Astrocyte (in vitro differentiated cells and primary cell): ENCODE measurements around the gene CDKAL1. TPM values are rescaled to one million over a fixed set of nuclear protein-coding genes. Genes with fewer than 3 reads are reported as not detected.

Experiments used
- DNase-seq: peaks from one replicate; pipeline ENCODE4 v3.0.0-alpha.2; 2010; ENCODE audit warnings: low read depth
- FAIRE-seq: peaks from 2 replicates; lab custom pipeline; 2011; peaks lifted over from hg19 to GRCh38; lab: Jason Lieb, UNC
- H2AFZ ChIP-seq: 2 replicates; pipeline ENCODE4 v1.6.0; 2012; ENCODE audit warnings: low read depth, low read length, inconsistent platforms
- H3K27ac ChIP-seq: 2 replicates; pipeline ENCODE4 v1.5.1; 2011; ENCODE audit warnings: low read depth, low read length, inconsistent platforms
- H3K27me3 ChIP-seq: 2 replicates; pipeline ENCODE4 v1.6.0; 2011; ENCODE audit warnings: low read length, inconsistent platforms; ENCODE audit not compliant: insufficient read depth
- H3K36me3 ChIP-seq: 2 replicates; pipeline ENCODE4 v1.5.1; 2011; ENCODE audit warnings: low read length, inconsistent platforms; ENCODE audit not compliant: insufficient read depth
- H3K4me1 ChIP-seq: 2 replicates; pipeline ENCODE4 v1.5.1; 2011; ENCODE audit warnings: low read length, inconsistent platforms; ENCODE audit not compliant: insufficient read depth
- H3K4me2 ChIP-seq: 2 replicates; pipeline ENCODE4 v1.6.0; 2012; ENCODE audit warnings: low read length, inconsistent platforms
- H3K4me3 ChIP-seq: 2 replicates; pipeline ENCODE4 v1.5.1; 2011; ENCODE audit warnings: low read depth, mild to moderate bottlenecking, low read length, inconsistent platforms; ENCODE audit not compliant: insufficient read depth
- H3K79me2 ChIP-seq: 2 replicates; pipeline ENCODE4 v1.6.0; 2012; ENCODE audit warnings: mild to moderate bottlenecking, low read length, inconsistent platforms; ENCODE audit not compliant: insufficient read depth
- H3K9ac ChIP-seq: 2 replicates; pipeline ENCODE4 v1.6.0; 2012; ENCODE audit warnings: mild to moderate bottlenecking, low read length, inconsistent platforms
- H3K9me3 ChIP-seq: 2 replicates; pipeline ENCODE4 v1.5.1; 2012; ENCODE audit warnings: low read depth, mild to moderate bottlenecking, low read length, inconsistent platforms; ENCODE audit not compliant: insufficient read depth
- H4K20me1 ChIP-seq: 2 replicates; pipeline ENCODE4 v1.6.0; 2012; ENCODE audit warnings: low read length, inconsistent platforms; ENCODE audit not compliant: insufficient read depth
- H3K27ac Mint-ChIP-seq: one replicate; pipeline ENCODE4 v1.8.0; 2021; ENCODE audit warnings: mild to moderate bottlenecking, mixed read lengths; ENCODE audit not compliant: unreplicated experiment
- H3K27me3 Mint-ChIP-seq: one replicate; pipeline ENCODE4 v1.8.0; 2021; ENCODE audit warnings: low read depth, mixed read lengths; ENCODE audit not compliant: unreplicated experiment
- H3K36me3 Mint-ChIP-seq: one replicate; pipeline ENCODE4 v1.8.0; 2021; ENCODE audit warnings: low read depth, mixed read lengths; ENCODE audit not compliant: unreplicated experiment
- H3K4me1 Mint-ChIP-seq: one replicate; pipeline ENCODE4 v1.8.0; 2021; ENCODE audit warnings: low read depth, mixed read lengths; ENCODE audit not compliant: unreplicated experiment
- H3K4me3 Mint-ChIP-seq: one replicate; pipeline ENCODE4 v1.8.0; 2021; ENCODE audit warnings: mild to moderate bottlenecking, moderate library complexity, mixed read lengths; ENCODE audit not compliant: unreplicated experiment
- H3K9me3 Mint-ChIP-seq: one replicate; pipeline ENCODE4 v1.8.0; 2021; ENCODE audit warnings: mild to moderate bottlenecking, mixed read lengths; ENCODE audit not compliant: unreplicated experiment
- CTCF ChIP-seq: IDR thresholded peaks from 2 replicates; pipeline ENCODE4 v1.5.1; 2011; ENCODE audit warnings: low read depth, mild to moderate bottlenecking, inconsistent platforms, low read length, moderate library complexity; ENCODE audit not compliant: insufficient read depth
- EZH2 ChIP-seq: IDR thresholded peaks from 2 replicates; pipeline ENCODE4 v1.6.1; 2012; ENCODE audit warnings: mild to moderate bottlenecking, low read length, inconsistent platforms; ENCODE audit not compliant: insufficient read depth
- total RNA-seq: library from RNA; stranded (reverse); gene quantifications from 2 replicates; pipeline ENCODE4 v1.2.1, GENCODE V29; 2021

Gene CDKAL1
- total RNA-seq, 1 donor from 2014 or later: 13.7 TPM

- H3K4me2 ChIP-seq: no peak overlapping the region
- no peak overlapping the region for H2AFZ ChIP-seq
- no peaks in the 10 kb centered on the region for H3K27me3 Mint-ChIP-seq
- H3K4me1 ChIP-seq: peaks cover 1% of the 10 kb centered on the region
- no peak for FAIRE-seq
- no peak overlapping the region for H3K27ac ChIP-seq
- H3K27ac Mint-ChIP-seq: no peak overlapping the region
- H3K4me3 ChIP-seq: no peak overlapping the region
- H3K79me2 ChIP-seq: no peaks in the 10 kb centered on the region
- no peak for TF ChIP-seq EZH2
- TF ChIP-seq CTCF: no peak
- H3K4me3 Mint-ChIP-seq: no peak overlapping the region
- H3K36me3 ChIP-seq: no peaks in the 10 kb centered on the region
- no peak overlapping the region for H3K9ac ChIP-seq
- no peaks in the 10 kb centered on the region for H3K9me3 Mint-ChIP-seq
- no peak for DNase-seq
- no peaks in the 10 kb centered on the region for H3K9me3 ChIP-seq
- H3K27me3 ChIP-seq: no peaks in the 10 kb centered on the region
- peaks cover 5% of the 10 kb centered on the region for H3K4me1 Mint-ChIP-seq
- no peaks in the 10 kb centered on the region for H3K36me3 Mint-ChIP-seq
- no peaks in the 10 kb centered on the region for H4K20me1 ChIP-seq
Observed at GRCh38 chr6:21158149-21158548, 623.9 kb downstream of the CDKAL1 start.

- Histone ChIP-seq H4K20me1 (no peaks in the 10 kb centered on the region), H3K4me3 (no peak overlapping the region), H3K9ac (no peak overlapping the region), H3K4me1 (peaks cover 3% of the 10 kb centered on the region), H2AFZ (no peak overlapping the region), H3K36me3 (no peaks in the 10 kb centered on the region), H3K4me2 (no peak overlapping the region), H3K79me2 (no peaks in the 10 kb centered on the region), H3K9me3 (no peaks in the 10 kb centered on the region), H3K27me3 (no peaks in the 10 kb centered on the region), H3K27ac (no peak overlapping the region)
- Mint-ChIP-seq H3K27me3 (no peaks in the 10 kb centered on the region), H3K4me3 (no peak overlapping the region), H3K36me3 (no peaks in the 10 kb centered on the region), H3K27ac (no peak overlapping the region), H3K4me1 (peaks cover 9% of the 10 kb centered on the region), H3K9me3 (no peaks in the 10 kb centered on the region)
- FAIRE-seq: no peak
- no peak for DNase-seq
- no peak for TF ChIP-seq CTCF
- no peak for TF ChIP-seq EZH2
Observed at GRCh38 chr6:21158873-21159272, 624.6 kb downstream of the CDKAL1 start.

GRCh38 chr6:21159465-21159864 lies 625.2 kb downstream of the CDKAL1 start:
- no peaks in the 10 kb centered on the region for H3K36me3 Mint-ChIP-seq
- Histone ChIP-seq H2AFZ (no peak overlapping the region), H3K9me3 (no peaks in the 10 kb centered on the region), H3K27ac (no peak overlapping the region), H3K4me2 (no peak overlapping the region), H4K20me1 (no peaks in the 10 kb centered on the region), H3K9ac (no peak overlapping the region), H3K79me2 (no peaks in the 10 kb centered on the region), H3K27me3 (no peaks in the 10 kb centered on the region), H3K4me1 (peaks cover 3% of the 10 kb centered on the region), H3K4me3 (no peak overlapping the region), H3K36me3 (no peaks in the 10 kb centered on the region)
- DNase-seq: no peak
- no peaks in the 10 kb centered on the region for H3K27me3 Mint-ChIP-seq
- FAIRE-seq: no peak
- no peaks in the 10 kb centered on the region for H3K9me3 Mint-ChIP-seq
- H3K4me3 Mint-ChIP-seq: no peak overlapping the region
- TF ChIP-seq CTCF (no peak), EZH2 (no peak)
- H3K27ac Mint-ChIP-seq: no peak overlapping the region
- peaks cover 9% of the 10 kb centered on the region for H3K4me1 Mint-ChIP-seq
